Measurements from ENCODE around the gene FGF1.

FGF1 gene

GRCh38 chr5:142642427-142642826, 43.5 kb downstream of the FGF1 start:
- DNase-seq, result no peak
- ATAC-seq, result no peak

GRCh38 chr5:142641711-142642110, 44.2 kb downstream of the FGF1 start:
- ATAC-seq, result no peak
- no peak for DNase-seq

GRCh38 chr5:142640316-142641005, 45.4 kb downstream of the FGF1 start:
- DNase-seq (no peak), ATAC-seq (no peak)

GRCh38 chr5:142639455-142639854, 46.4 kb downstream of the FGF1 start:
- no peak for DNase-seq
- no peak for ATAC-seq

GRCh38 chr5:142637871-142638270, 48.0 kb downstream of the FGF1 start:
- DNase-seq (no peak), ATAC-seq (no peak)

- ATAC-seq, result no peak
Observed at GRCh38 chr5:142636698-142637324, 49.1 kb downstream of the FGF1 start.

GRCh38 chr5:142636093-142636492, 49.8 kb downstream of the FGF1 start:
- DNase-seq (no peak), ATAC-seq (no peak)

More at GRCh38 chr5:142636698-142637324, 49.1 kb downstream of the FGF1 start:
- DNase-seq, result no peak

- ATAC-seq, result no peak
- no peak for DNase-seq
Observed at GRCh38 chr5:142634216-142635011, 51.5 kb downstream of the FGF1 start.

GRCh38 chr5:142630927-142631539, 54.9 kb downstream of the FGF1 start:
- ATAC-seq, result no peak

GRCh38 chr5:142627383-142628217, 58.3 kb downstream of the FGF1 start:
- ATAC-seq, result no peak
- no peak for DNase-seq

More at GRCh38 chr5:142630927-142631539, 54.9 kb downstream of the FGF1 start:
- DNase-seq, result no peak

GRCh38 chr5:142626786-142627185, 59.1 kb downstream of the FGF1 start:
- ATAC-seq (no peak), DNase-seq (no peak)

- no peak for ATAC-seq
- no peak for DNase-seq
Observed at GRCh38 chr5:142626099-142626498, 59.8 kb downstream of the FGF1 start.

- ATAC-seq (no peak), DNase-seq (no peak)
Observed at GRCh38 chr5:142621227-142621626, 64.7 kb downstream of the FGF1 start.

- ATAC-seq (no peak), DNase-seq (no peak)
Observed at GRCh38 chr5:142619815-142620214, 66.1 kb downstream of the FGF1 start.

GRCh38 chr5:142618130-142618523, 67.8 kb downstream of the FGF1 start:
- ATAC-seq, result peak; percentile 82
- DNase-seq, result peak; percentile 28

GRCh38 chr5:142617416-142618129, 68.3 kb downstream of the FGF1 start:
- peak; percentile 77 for ATAC-seq
- peak; percentile 14 for DNase-seq

GRCh38 chr5:142615948-142616347, 69.9 kb downstream of the FGF1 start:
- no peak for ATAC-seq
- no peak for DNase-seq

GRCh38 chr5:142614054-142614453, 71.8 kb downstream of the FGF1 start:
- DNase-seq, result no peak
- no peak for ATAC-seq

GRCh38 chr5:142613271-142613671, 72.6 kb downstream of the FGF1 start:
- ATAC-seq (no peak), DNase-seq (no peak)

GRCh38 chr5:142612494-142613270, 73.2 kb downstream of the FGF1 start:
- DNase-seq (no peak), ATAC-seq (no peak)

Data from stimulated activated naive CD8-positive, alpha-beta T cell treated with anti-CD3 and anti-CD28 coated beads, Interleukin-15, Interleukin-2, amounts not matched to agents 100 U/mL and 50 U/mL, for 24 hours (primary cell).